Glutamatergic neuron (in vitro differentiated cells): ENCODE results near the gene ZDHHC8. TPM values are rescaled to one million over a fixed set of nuclear protein-coding genes. Genes with fewer than 3 reads are reported as not detected.

Experiments
- DNase-seq: peaks from one replicate; pipeline ENCODE4 v3.0.0; 2022
- H3K27ac Mint-ChIP-seq: one replicate; pipeline ENCODE4 v1.8.0; 2020; ENCODE audit warnings: mild to moderate bottlenecking, mixed read lengths, inconsistent platforms; ENCODE audit not compliant: unreplicated experiment
- H3K27me3 Mint-ChIP-seq: one replicate; pipeline ENCODE4 v1.8.0; 2020; ENCODE audit warnings: mild to moderate bottlenecking, moderate library complexity, mixed read lengths, inconsistent platforms; ENCODE audit not compliant: unreplicated experiment
- H3K36me3 Mint-ChIP-seq: one replicate; pipeline ENCODE4 v1.8.0; 2020; ENCODE audit warnings: mild to moderate bottlenecking, mixed read lengths, inconsistent platforms; ENCODE audit not compliant: unreplicated experiment
- H3K4me1 Mint-ChIP-seq: one replicate; pipeline ENCODE4 v1.8.0; 2020; ENCODE audit warnings: mild to moderate bottlenecking, low read depth, mixed read lengths, inconsistent platforms; ENCODE audit not compliant: unreplicated experiment
- H3K4me3 Mint-ChIP-seq: one replicate; pipeline ENCODE4 v1.8.0; 2020; ENCODE audit warnings: mild to moderate bottlenecking, mixed read lengths, inconsistent platforms; ENCODE audit not compliant: unreplicated experiment
- H3K9me3 Mint-ChIP-seq: one replicate; pipeline ENCODE4 v1.8.0; 2020; ENCODE audit warnings: mild to moderate bottlenecking, moderate library complexity, mixed read lengths, inconsistent platforms; ENCODE audit not compliant: unreplicated experiment
- CTCF ChIP-seq: fragments of 200-600 bp; sonication (generic); IDR thresholded peaks from one replicate; pipeline ENCODE4 v1.5.0; 2021; ENCODE audit not compliant: partially characterized antibody, unreplicated experiment
- total RNA-seq: library from RNA; stranded (reverse); fragmentation: NEBNext Ultra II Directional; extraction: Animal tissue kit (Norgen Biotek cat#: 25700); gene quantifications from one replicate; pipeline ENCODE4 v1.2.1, GENCODE V29; 2021; ENCODE audit not compliant: unreplicated experiment

ZDHHC8 gene
- total RNA-seq, 1 donor from 2014 or later, result 119 TPM

DNA sequence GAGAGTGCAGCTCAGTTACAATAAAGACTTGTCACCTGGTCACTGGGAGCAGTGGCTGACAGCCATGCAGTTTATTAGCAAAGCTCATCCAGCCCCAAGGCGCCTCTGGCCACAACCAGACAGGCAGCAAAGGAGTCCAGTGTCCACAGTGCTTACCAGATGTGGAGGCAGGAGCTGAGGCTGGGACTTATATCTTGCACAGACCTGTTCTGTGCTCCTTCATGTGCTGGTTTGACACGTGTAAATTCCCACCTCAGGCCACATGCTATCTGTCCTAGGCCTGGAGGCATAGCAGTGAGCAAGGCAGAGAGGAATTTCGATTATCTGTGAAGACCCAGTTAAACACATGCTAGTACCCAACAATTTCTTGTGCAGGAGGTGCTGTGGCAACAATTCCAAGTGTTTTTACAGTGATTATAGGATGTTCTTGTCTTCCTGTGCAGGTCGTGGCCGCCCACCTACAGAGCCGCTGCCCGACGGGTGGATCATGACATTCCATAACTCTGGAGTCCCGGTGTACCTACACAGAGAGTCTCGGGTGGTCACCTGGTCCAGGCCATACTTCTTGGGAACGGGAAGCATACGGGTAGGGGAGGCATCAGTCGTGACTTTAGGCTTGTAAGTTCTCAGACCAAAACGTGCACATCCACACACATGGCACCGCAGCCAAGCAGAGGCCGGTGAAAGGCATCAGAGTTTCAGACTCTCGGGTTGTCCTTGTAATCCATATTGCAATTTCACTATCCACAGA lies 42.2 kb upstream of the ZDHHC8 start:
- peaks cover 10% of the 10 kb centered on the region for H3K9me3 Mint-ChIP-seq
- H3K4me1 Mint-ChIP-seq, result peaks cover 6% of the 10 kb centered on the region
- TF ChIP-seq CTCF, result no peak
- no peaks in the 10 kb centered on the region for H3K36me3 Mint-ChIP-seq
- no peak overlapping the region for H3K4me3 Mint-ChIP-seq
- no peak overlapping the region for H3K27ac Mint-ChIP-seq
- peaks cover 1% of the 10 kb centered on the region for H3K27me3 Mint-ChIP-seq
- DNase-seq, result no peak

DNA sequence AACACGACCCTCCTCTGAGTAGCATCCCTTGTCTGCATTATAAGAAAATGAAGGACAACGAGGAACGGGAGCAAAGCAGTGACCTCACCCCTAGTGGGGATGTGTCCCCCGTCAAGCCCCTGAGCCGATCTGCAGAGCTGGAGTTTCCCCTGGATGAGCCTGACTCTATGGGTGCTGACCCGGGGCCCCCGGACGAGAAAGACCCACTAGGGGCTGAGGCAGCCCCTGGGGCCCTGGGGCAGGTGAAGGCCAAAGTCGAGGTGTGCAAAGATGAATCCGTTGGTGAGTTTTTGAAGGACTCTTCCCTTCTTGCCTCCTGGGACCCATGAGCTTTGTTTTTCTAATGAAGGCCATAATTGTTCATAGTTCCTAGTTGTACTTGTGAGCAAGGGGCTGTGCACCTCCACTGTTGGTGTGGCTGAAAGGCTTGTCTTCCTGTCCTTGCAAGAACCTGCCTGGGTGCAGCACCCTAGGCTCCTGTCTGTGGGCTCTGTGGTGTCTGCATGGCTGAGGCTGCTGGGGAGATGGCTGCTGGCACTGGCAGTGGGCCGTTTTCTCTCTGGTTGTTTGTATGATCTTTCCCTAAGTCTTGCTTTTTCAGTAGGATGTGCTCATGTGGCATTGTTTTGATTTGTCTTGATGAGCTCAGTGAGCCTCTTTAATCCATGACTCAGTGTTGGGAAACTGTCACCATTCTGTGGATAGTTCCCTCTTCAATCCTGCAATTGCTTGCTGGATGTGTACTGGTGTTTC lies 41.5 kb upstream of the ZDHHC8 start:
- Mint-ChIP-seq H3K27ac (no peak overlapping the region), H3K27me3 (peaks cover 1% of the 10 kb centered on the region), H3K9me3 (peaks cover 8% of the 10 kb centered on the region), H3K4me3 (no peak overlapping the region), H3K4me1 (peaks cover 2% of the 10 kb centered on the region), H3K36me3 (no peaks in the 10 kb centered on the region)
- no peak for DNase-seq
- no peak for TF ChIP-seq CTCF

GRCh38 chr22:20090730-20091240 lies 40.8 kb upstream of the ZDHHC8 start:
- Mint-ChIP-seq H3K9me3 (peaks cover 7% of the 10 kb centered on the region), H3K4me1 (no peaks in the 10 kb centered on the region), H3K27me3 (peaks cover 1% of the 10 kb centered on the region), H3K4me3 (no peak overlapping the region), H3K27ac (peak overlapping the region; percentile 42), H3K36me3 (peaks cover under 1% of the 10 kb centered on the region)
- no peak for TF ChIP-seq CTCF
- no peak for DNase-seq

GRCh38 chr22:20091690-20092476 lies 39.7 kb upstream of the ZDHHC8 start:
- no peak overlapping the region for H3K4me3 Mint-ChIP-seq
- H3K27ac Mint-ChIP-seq, result peak overlapping the region; percentile 28
- no peak for TF ChIP-seq CTCF
- peaks cover 1% of the 10 kb centered on the region for H3K27me3 Mint-ChIP-seq
- H3K4me1 Mint-ChIP-seq, result no peaks in the 10 kb centered on the region
- H3K9me3 Mint-ChIP-seq, result peaks cover 7% of the 10 kb centered on the region
- peaks cover 6% of the 10 kb centered on the region for H3K36me3 Mint-ChIP-seq
- DNase-seq, result no peak
